Endothelial cell of umbilical vein (primary cell): ENCODE data around the gene SLCO6A1. TPM values are rescaled to one million over a fixed set of nuclear protein-coding genes. Genes with fewer than 3 reads are reported as not detected.

Experiments
- BruUV-seq: library from RNA; stranded (reverse); fragments of 400-500 nt; replicated peaks from 2 replicates; lab custom pipeline; 2021; lab: Mats Ljungman, UMichigan
- CTCF ChIA-PET: fragments of 300-600, 350-600 bp; sonication (Branson Sonifier 250); formaldehyde crosslinking; loops from one replicate; lab custom pipeline; 2021; ENCODE audit warnings: antibody characterized with exemption, inconsistent platforms; lab: Charles Lee
- POLR2A ChIA-PET: fragments of 300-600, 350-600 bp; sonication (Branson Sonifier 250); formaldehyde crosslinking; loops from one replicate; lab custom pipeline; 2021; ENCODE audit warnings: antibody characterized with exemption, inconsistent platforms; lab: Charles Lee
- DNase-seq: peaks from one replicate; pipeline ENCODE4 v3.0.0-alpha.2; 2011; ENCODE audit warnings: low read depth, low spot score
- FAIRE-seq: peaks from 2 replicates; lab custom pipeline; 2011; peaks lifted over from hg19 to GRCh38; lab: Jason Lieb, UNC
- H2AFZ ChIP-seq: 2 replicates; pipeline ENCODE4 v1.6.0; 2012; ENCODE audit warnings: low read depth, low read length, control low read depth, inconsistent platforms
- H3K27ac ChIP-seq: 2 replicates; pipeline ENCODE4 v1.5.1; 2011; ENCODE audit warnings: low read depth, mild to moderate bottlenecking, control low read depth, low read length, moderate library complexity; ENCODE audit not compliant: insufficient read depth
- H3K27me3 ChIP-seq, 2 experiments: 2 replicates each; pipeline versions ENCODE4 v1.6.0 to v1.6.1; 2011; ENCODE audit warnings: low read length in 2 of 2, mixed read lengths in 1 of 2; ENCODE audit not compliant: control insufficient read depth in 2 of 2, insufficient read depth in 2 of 2
- H3K36me3 ChIP-seq, 2 experiments: 2 replicates in 1 of 2; 3 replicates in 1 of 2; pipeline ENCODE4 v1.5.1; 2011; ENCODE audit warnings: low read length in 2 of 2, mild to moderate bottlenecking in 1 of 2, moderate library complexity in 1 of 2; ENCODE audit not compliant: control insufficient read depth in 2 of 2, insufficient read depth in 2 of 2; ENCODE audit errors: extremely low read depth in 1 of 2
- H3K4me1 ChIP-seq: 3 replicates; pipeline ENCODE4 v1.5.1; 2011; ENCODE audit warnings: mild to moderate bottlenecking, low read length; ENCODE audit not compliant: control insufficient read depth, insufficient read depth; ENCODE audit errors: extremely low read depth
- H3K4me2 ChIP-seq: 2 replicates; pipeline ENCODE4 v1.6.1; 2011; ENCODE audit warnings: low read length, control low read depth, mixed read lengths; ENCODE audit not compliant: insufficient read depth
- H3K4me3 ChIP-seq, 3 experiments: fragments of 200-600 bp in 1 of 3; sonication (generic), shearing (Covaris generic) in 1 of 3; replicated peaks in 1 of 3; 2 replicates each; pipeline ENCODE4 v1.5.1; 2011 to 2016; ENCODE audit warnings: control low read depth in 3 of 3, low read length in 3 of 3, mild to moderate bottlenecking in 2 of 3, inconsistent platforms in 1 of 3, low read depth in 1 of 3, moderate library complexity in 1 of 3; ENCODE audit not compliant: insufficient read depth in 1 of 3
- H3K79me2 ChIP-seq: 2 replicates; pipeline ENCODE4 v1.6.0; 2012; ENCODE audit warnings: low read length, inconsistent platforms; ENCODE audit not compliant: control insufficient read depth, insufficient read depth
- H3K9ac ChIP-seq: replicated peaks from 2 replicates; pipeline ENCODE3; 2011; ENCODE audit warnings: low read length, control low read depth; ENCODE audit not compliant: insufficient read depth; ENCODE audit errors: extremely low read depth
- H3K9me1 ChIP-seq: replicated peaks from 3 replicates; pipeline ENCODE4 v1.6.0; 2011; ENCODE audit warnings: mild to moderate bottlenecking, low read length; ENCODE audit not compliant: control insufficient read depth, insufficient read depth; ENCODE audit errors: extremely low read depth
- H3K9me3 ChIP-seq: replicated peaks from 2 replicates; pipeline ENCODE4 v1.5.1; 2012; ENCODE audit warnings: low read length, inconsistent platforms; ENCODE audit not compliant: control insufficient read depth, insufficient read depth
- H4K20me1 ChIP-seq: replicated peaks from 2 replicates; pipeline ENCODE3; 2011; ENCODE audit warnings: mild to moderate bottlenecking, low read length; ENCODE audit not compliant: control insufficient read depth, insufficient read depth; ENCODE audit errors: extremely low read depth
- CTCF ChIP-seq, 2 donors: IDR thresholded peaks; 1 replicate in 1 of 2; 2 replicates in 1 of 2; pipeline ENCODE4 v1.5.1; 2011; ENCODE audit warnings: low read length in 2 of 2, mild to moderate bottlenecking in 2 of 2, moderate library complexity in 2 of 2, control low read depth in 1 of 2, inconsistent platforms in 1 of 2, low read depth in 1 of 2; ENCODE audit not compliant: insufficient read depth in 1 of 2; ENCODE audit errors: extremely low read depth in 1 of 2
- EZH2 ChIP-seq: IDR thresholded peaks from 2 replicates; pipeline ENCODE4 v1.6.1; 2012; ENCODE audit warnings: borderline replicate concordance, low read depth, mild to moderate bottlenecking, moderate library complexity, low read length, inconsistent platforms; ENCODE audit not compliant: severe bottlenecking
- FOS ChIP-seq: IDR thresholded peaks from 2 replicates; pipeline ENCODE4 v1.6.1; 2011; ENCODE audit warnings: mild to moderate bottlenecking, low read length, moderate library complexity, borderline replicate concordance; ENCODE audit not compliant: insufficient read depth
- GATA2 ChIP-seq: IDR thresholded peaks from 2 replicates; pipeline ENCODE4 v1.7.0; 2011; ENCODE audit warnings: low read depth, mild to moderate bottlenecking, moderate library complexity, mixed read lengths, low read length; ENCODE audit not compliant: insufficient read length, insufficient read depth
- JUN ChIP-seq: IDR thresholded peaks from 2 replicates; pipeline ENCODE4 v1.6.1; 2011; ENCODE audit warnings: borderline replicate concordance, low read depth; ENCODE audit not compliant: insufficient read length, insufficient read depth
- MAX ChIP-seq: IDR thresholded peaks from 2 replicates; pipeline ENCODE4 v1.6.1; 2011; ENCODE audit not compliant: insufficient read depth, insufficient read length
- MYC ChIP-seq: IDR thresholded peaks from one replicate; pipeline ENCODE4 v1.6.1; 2011; ENCODE audit warnings: mild to moderate bottlenecking, low read depth, low read length
- POLR2A ChIP-seq: IDR thresholded peaks from 2 replicates; pipeline ENCODE4 v1.6.1; 2012; ENCODE audit warnings: low read depth, mild to moderate bottlenecking, control low read depth, low read length
- POLR2AphosphoS5 ChIP-seq: IDR thresholded peaks from 2 replicates; pipeline ENCODE4 v1.6.1; 2012; ENCODE audit warnings: low read depth, mild to moderate bottlenecking, control low read depth, low read length, moderate library complexity; ENCODE audit not compliant: insufficient read depth
- dilution Hi-C: fragments of 300-500 bp; cut with MboI; formaldehyde crosslinking; loops from one replicate; pipeline ENCODE4 v1.15.0; 2019; ENCODE audit warnings: low sequenced_read_pairs; ENCODE audit not compliant: extremely low pct_ligation_motif_present
- intact Hi-C: fragments of 100-400 bp; cut with micrococcal nuclease; formaldehyde crosslinking; loops from one replicate; pipeline ENCODE4 v1.10.0; 2022
- polyA plus RNA-seq, 4 experiments: library from polyadenylated mRNA; depleted of rRNA in 3 of 4; stranded (reverse) in 3 of 4; unstranded in 1 of 4; fragments of >200 nt; gene quantifications; 2 replicates each; pipeline versions ENCODE4 v1.2.1 to v1.2.3, GENCODE V29; 2011 to 2012; ENCODE audit warnings: missing spikeins in 1 of 4
- total RNA-seq: library from RNA; stranded (reverse); gene quantifications from 2 replicates; pipeline ENCODE4 v1.2.3, GENCODE V29; 2021

The SLCO6A1 gene
- total and polyA plus RNA-seq, 2 donors (not counting 3 experiments of a cell fraction or from before 2014, with no cell fraction given), result not detected

GRCh38 chr5:102547141-102548035 lies 48.6 kb upstream of the SLCO6A1 start:
- dilution Hi-C loops, result no loop called here
- Histone ChIP-seq H3K4me3 (no peak overlapping the region), H3K27ac (no peak overlapping the region), H3K36me3 (no peaks in the 10 kb centered on the region), H3K9me1 (no peaks in the 10 kb centered on the region), H2AFZ (no peak overlapping the region), H4K20me1 (no peaks in the 10 kb centered on the region), H3K9ac (no peak overlapping the region), H3K79me2 (no peaks in the 10 kb centered on the region), H3K4me2 (no peak overlapping the region), H3K9me3 (no peaks in the 10 kb centered on the region), H3K27me3 (peaks cover 0 to 2% of the 10 kb centered on the region in 2 experiments), H3K4me1 (no peaks in the 10 kb centered on the region)
- no TSS peak for BruUV-seq
- FAIRE-seq, result no peak
- no peak for DNase-seq
- ChIA-PET CTCF (interaction anchor here (0.8 to 3.9 kb wide), 5 partner anchors 10 to 1035 kb away, joined by 3 to 32 read pairs (median 4); no protein-coding TSS in a partner anchor), POLR2A (no interaction called here)
- TF ChIP-seq JUN, result no peak
- no peak for TF ChIP-seq FOS
- no peak for TF ChIP-seq GATA2
- TF ChIP-seq POLR2A, result no peak
- no peak for TF ChIP-seq MAX
- TF ChIP-seq POLR2AphosphoS5, result no peak
- TF ChIP-seq CTCF (IDR thresholded peaks at IDR 0.05; ENCODE audit: extremely low read depth in 1 of 2, insufficient read depth in 1 of 2, low read depth in 1 of 2, low read length in 2 of 2), result no peak
- TF ChIP-seq EZH2, result no peak
- TF ChIP-seq MYC, result no peak
- intact Hi-C loops, result no loop called here
